Activated CD8-positive, alpha-beta memory T cell treated with anti-CD3 and anti-CD28 coated beads, Interleukin-2, amount 10 ng/mL, durations not matched to agents 7 days and 5 days (primary cell): ENCODE measurements around the gene HID1. TPM values are rescaled to one million over a fixed set of nuclear protein-coding genes. Genes with fewer than 3 reads are reported as not detected.
"Not testable (repeated sequence)": the region's sequence is repeated elsewhere in the genome, so short reads cannot be mapped to it uniquely, and the experiment has no call there.

ENCODE experiments used
- ATAC-seq: fragments of 150-1000 bp; cut with Tn5 transposase; one replicate; pipeline ENCODE4 v1.10.0; 2021; ENCODE audit warnings: moderate library complexity
- CTCF ChIA-PET: fragments of 350-600 bp; sonication (Branson Sonifier 250); formaldehyde crosslinking; loops from one replicate; lab custom pipeline; 2021; ENCODE audit warnings: antibody characterized with exemption; lab: Charles Lee
- DNase-seq: peaks from one replicate; pipeline ENCODE4 v3.0.0-alpha.2; 2020
- H3K27ac Mint-ChIP-seq: one replicate; pipeline ENCODE4 v1.8.0; 2021; ENCODE audit warnings: mild to moderate bottlenecking, mixed read lengths
- H3K27me3 Mint-ChIP-seq: one replicate; pipeline ENCODE4 v1.8.0; 2021; ENCODE audit warnings: mixed read lengths
- H3K36me3 Mint-ChIP-seq: one replicate; pipeline ENCODE4 v1.8.0; 2021; ENCODE audit warnings: mild to moderate bottlenecking, mixed read lengths
- H3K4me1 Mint-ChIP-seq: one replicate; pipeline ENCODE4 v1.8.0; 2021; ENCODE audit warnings: mixed read lengths
- H3K4me3 Mint-ChIP-seq: one replicate; pipeline ENCODE4 v1.8.0; 2021; ENCODE audit warnings: mild to moderate bottlenecking, moderate library complexity, mixed read lengths
- H3K9me3 Mint-ChIP-seq: one replicate; pipeline ENCODE4 v1.8.0; 2022; ENCODE audit warnings: low read depth, mixed read lengths
- total RNA-seq, 2 experiments: library from RNA; stranded (reverse); gene quantifications; one replicate each; pipeline ENCODE4 v1.2.3, GENCODE V29; 2021

HID1 gene
- total RNA-seq, 2 experiments from 2014 or later: not detected

GRCh38 chr17:74975943-74976342 lies 3.4 kb upstream of the HID1 start:
- no peaks in the 10 kb centered on the region for H3K36me3 Mint-ChIP-seq
- CTCF ChIA-PET: interaction anchor here (1.1 to 8.8 kb wide), 4 partner anchors 13 to 129 kb away, joined by 3 to 80 read pairs (median 4); no protein-coding TSS in a partner anchor

GRCh38 chr17:74972973-74973328 lies 392 bp upstream of the HID1 start:
- no peak for DNase-seq
- Mint-ChIP-seq H3K9me3 (no peaks in the 10 kb centered on the region), H3K36me3 (no peaks in the 10 kb centered on the region), H3K4me3 (peak overlapping the region; percentile 60), H3K27ac (no peak overlapping the region), H3K4me1 (peaks cover 6% of the 10 kb centered on the region), H3K27me3 (peaks cover 39% of the 10 kb centered on the region)
- no peak for ATAC-seq
- CTCF ChIA-PET: interaction anchor here (0.8 to 8.8 kb wide), 6 partner anchors 11 to 141 kb away, joined by 3 to 80 read pairs (median 8); partner anchors contain the start of gene MRPL58

More at GRCh38 chr17:74975943-74976342, 3.4 kb upstream of the HID1 start:
- ATAC-seq: no peak
- peaks cover 8% of the 10 kb centered on the region for H3K4me1 Mint-ChIP-seq
- no peaks in the 10 kb centered on the region for H3K9me3 Mint-ChIP-seq
- DNase-seq: no peak
- no peak overlapping the region for H3K27ac Mint-ChIP-seq
- H3K27me3 Mint-ChIP-seq: peaks cover 56% of the 10 kb centered on the region
- no peak overlapping the region for H3K4me3 Mint-ChIP-seq

DNA sequence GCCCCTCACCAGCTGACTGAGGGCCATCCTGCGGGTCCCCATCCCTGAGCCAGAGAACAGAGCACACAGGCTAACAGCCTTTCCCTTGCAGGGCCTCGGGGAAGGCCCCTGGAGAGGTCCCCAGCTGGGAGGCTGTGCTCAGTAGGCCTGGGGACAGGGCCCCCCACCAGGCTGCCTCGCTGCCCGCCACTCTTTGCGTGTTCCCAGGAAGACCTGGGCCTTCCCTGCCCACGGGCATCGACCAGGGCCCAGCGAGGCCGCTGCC lies 785 bp downstream of the HID1 start:
- no peak for ATAC-seq
- peaks cover 6% of the 10 kb centered on the region for H3K4me1 Mint-ChIP-seq
- H3K9me3 Mint-ChIP-seq: no peaks in the 10 kb centered on the region
- no peak for DNase-seq
- no peak overlapping the region for H3K27ac Mint-ChIP-seq
- CTCF ChIA-PET: interaction anchor here (0.9 to 8.8 kb wide), 6 partner anchors 10 to 440 kb away, joined by 3 to 80 read pairs (median 8); partner anchors contain the start of gene MRPL58
- no peaks in the 10 kb centered on the region for H3K36me3 Mint-ChIP-seq
- no peak overlapping the region for H3K4me3 Mint-ChIP-seq
- peaks cover 34% of the 10 kb centered on the region for H3K27me3 Mint-ChIP-seq

- DNase-seq: no peak
- CTCF ChIA-PET: interaction anchor here (0.9 to 8.8 kb wide), 5 partner anchors 9 to 441 kb away, joined by 3 to 80 read pairs (median 12); partner anchors contain the start of gene MRPL58
- peaks cover 33% of the 10 kb centered on the region for H3K27me3 Mint-ChIP-seq
These were observed 1.3 kb downstream of the HID1 start for GRCh38 chr17:74971069-74971841.

DNA sequence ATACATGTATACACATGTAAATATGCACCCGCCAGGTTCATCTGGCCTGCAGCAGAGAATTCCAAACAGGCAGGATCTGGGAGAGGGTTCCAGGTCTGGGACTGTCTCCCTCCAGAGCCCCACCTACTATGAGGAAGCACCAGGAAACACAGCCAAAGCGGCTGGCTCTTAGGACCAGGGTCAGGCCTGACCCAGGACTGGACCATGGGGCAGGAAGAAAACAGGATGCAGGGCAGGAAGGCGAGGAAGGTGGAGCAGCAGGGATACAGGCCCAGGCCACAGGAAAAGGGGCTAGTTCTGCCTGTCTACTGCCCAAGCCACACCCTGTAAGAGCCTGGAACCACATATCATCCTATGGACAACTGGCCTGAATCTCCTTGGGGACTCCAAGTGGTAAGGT lies 2.2 kb downstream of the HID1 start:
- H3K36me3 Mint-ChIP-seq: no peaks in the 10 kb centered on the region
- CTCF ChIA-PET: interaction anchor here (1.8 to 8.8 kb wide), 3 partner anchors 8 to 42 kb away, joined by 6 to 80 read pairs (median 12); partner anchors contain the start of gene MRPL58
- no peak overlapping the region for H3K27ac Mint-ChIP-seq
- H3K4me3 Mint-ChIP-seq: no peak overlapping the region
- peaks cover 6% of the 10 kb centered on the region for H3K4me1 Mint-ChIP-seq
- H3K9me3 Mint-ChIP-seq: no peaks in the 10 kb centered on the region
- DNase-seq (no peak), ATAC-seq (no peak)
- peaks cover 28% of the 10 kb centered on the region for H3K27me3 Mint-ChIP-seq

More at GRCh38 chr17:74971069-74971841, 1.3 kb downstream of the HID1 start:
- no peaks in the 10 kb centered on the region for H3K9me3 Mint-ChIP-seq
- no peaks in the 10 kb centered on the region for H3K36me3 Mint-ChIP-seq
- no peak for ATAC-seq
- no peak overlapping the region for H3K27ac Mint-ChIP-seq
- peaks cover 6% of the 10 kb centered on the region for H3K4me1 Mint-ChIP-seq
- no peak overlapping the region for H3K4me3 Mint-ChIP-seq

DNA sequence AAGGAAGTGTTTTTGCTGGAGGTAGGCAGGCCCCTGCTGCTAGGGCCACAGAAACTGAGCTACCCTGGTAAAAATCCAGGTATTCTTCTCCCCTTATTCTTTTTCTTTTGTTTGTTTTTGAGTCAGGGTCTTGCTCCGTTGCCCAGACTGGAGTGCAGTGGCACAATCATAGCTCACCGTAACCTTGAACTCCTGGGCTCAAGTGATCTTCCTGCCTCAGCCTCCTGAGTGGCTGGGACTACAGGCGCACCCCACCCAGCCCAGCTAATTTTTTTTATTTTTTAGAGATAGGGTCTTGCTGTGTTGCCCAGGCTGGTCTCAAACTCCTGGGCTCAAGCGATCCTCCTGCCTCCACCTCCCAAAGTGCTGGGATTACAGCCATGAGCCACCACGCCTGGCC lies 3.1 kb downstream of the HID1 start:
- not testable (repeated sequence) for DNase-seq, H3K9me3 Mint-ChIP-seq, ATAC-seq, H3K4me3 Mint-ChIP-seq, H3K27ac Mint-ChIP-seq, H3K4me1 Mint-ChIP-seq, H3K36me3 Mint-ChIP-seq
- H3K27me3 Mint-ChIP-seq: peaks cover 21% of the 10 kb centered on the region
- CTCF ChIA-PET: interaction anchor here (1.0 to 8.8 kb wide), 4 partner anchors 7 to 443 kb away, joined by 3 to 80 read pairs (median 4); partner anchors contain the start of gene MRPL58

DNA sequence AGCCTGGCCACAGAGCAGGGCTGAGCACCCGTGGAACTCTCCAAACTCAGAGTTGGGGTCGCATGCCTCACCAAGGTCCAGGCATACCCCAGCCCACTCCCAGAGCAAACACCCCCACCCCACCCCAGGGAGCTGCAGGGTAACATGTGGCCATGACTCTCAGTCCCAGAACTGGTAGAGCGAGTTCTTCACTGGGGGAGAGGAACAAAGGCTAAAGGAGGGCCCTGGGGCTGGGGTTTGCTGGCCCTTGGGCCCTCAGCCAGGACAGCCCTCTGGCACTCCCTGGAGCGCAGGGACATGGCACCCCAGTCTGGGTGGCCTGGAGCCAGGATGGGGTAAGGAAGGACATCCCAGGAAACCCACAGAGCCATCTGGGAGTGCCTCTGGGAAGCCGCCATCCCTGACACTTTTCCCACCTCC lies 4.2 kb downstream of the HID1 start:
- peaks cover 6% of the 10 kb centered on the region for H3K4me1 Mint-ChIP-seq
- CTCF ChIA-PET: interaction anchor here (1.8 to 8.8 kb wide), 3 partner anchors 6 to 146 kb away, joined by 6 to 80 read pairs (median 6); partner anchors contain the start of gene MRPL58

DNA sequence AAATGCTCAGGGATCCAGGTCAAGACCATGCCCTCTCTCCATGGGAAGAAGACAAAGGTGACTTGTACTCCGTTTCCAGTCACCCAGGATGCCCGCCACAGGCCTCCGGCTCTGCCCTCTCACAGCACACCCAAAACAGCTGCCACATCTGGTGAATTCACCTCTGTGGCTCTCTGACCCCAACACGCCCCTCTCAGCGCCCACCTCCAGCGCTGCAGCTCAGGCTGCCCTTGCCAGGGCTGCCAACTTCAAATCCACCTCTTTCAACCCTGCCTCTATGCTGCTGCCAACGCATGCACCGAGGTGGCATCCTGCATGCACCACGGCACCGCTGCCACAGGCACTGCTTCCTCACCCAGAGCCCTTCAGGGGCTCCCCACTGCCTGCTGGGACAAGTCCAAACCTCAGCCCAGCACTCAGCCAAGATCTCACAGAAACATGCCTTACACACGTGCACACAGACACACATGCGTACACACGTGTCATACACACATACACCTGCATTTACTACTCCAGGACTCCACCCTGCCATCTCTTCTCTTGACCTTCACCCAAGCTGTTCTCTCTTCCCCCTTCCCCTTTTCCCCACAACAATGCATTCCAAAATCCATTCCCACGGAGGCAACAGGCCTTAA lies 7.5 kb downstream of the HID1 start:
- DNase-seq: no peak
- Mint-ChIP-seq H3K9me3 (no peaks in the 10 kb centered on the region), H3K27me3 (no peaks in the 10 kb centered on the region), H3K4me3 (no peak overlapping the region), H3K27ac (peak overlapping the region; percentile 1), H3K36me3 (no peaks in the 10 kb centered on the region), H3K4me1 (peaks cover 7% of the 10 kb centered on the region)
- ATAC-seq: no peak
- CTCF ChIA-PET: no interaction called here

More for the DNA sequence above, 4.2 kb downstream of the HID1 start:
- peaks cover 13% of the 10 kb centered on the region for H3K27me3 Mint-ChIP-seq
- DNase-seq: no peak
- H3K4me3 Mint-ChIP-seq: no peak overlapping the region
- H3K9me3 Mint-ChIP-seq: no peaks in the 10 kb centered on the region
- no peak overlapping the region for H3K27ac Mint-ChIP-seq
- ATAC-seq: no peak
- no peaks in the 10 kb centered on the region for H3K36me3 Mint-ChIP-seq

DNA sequence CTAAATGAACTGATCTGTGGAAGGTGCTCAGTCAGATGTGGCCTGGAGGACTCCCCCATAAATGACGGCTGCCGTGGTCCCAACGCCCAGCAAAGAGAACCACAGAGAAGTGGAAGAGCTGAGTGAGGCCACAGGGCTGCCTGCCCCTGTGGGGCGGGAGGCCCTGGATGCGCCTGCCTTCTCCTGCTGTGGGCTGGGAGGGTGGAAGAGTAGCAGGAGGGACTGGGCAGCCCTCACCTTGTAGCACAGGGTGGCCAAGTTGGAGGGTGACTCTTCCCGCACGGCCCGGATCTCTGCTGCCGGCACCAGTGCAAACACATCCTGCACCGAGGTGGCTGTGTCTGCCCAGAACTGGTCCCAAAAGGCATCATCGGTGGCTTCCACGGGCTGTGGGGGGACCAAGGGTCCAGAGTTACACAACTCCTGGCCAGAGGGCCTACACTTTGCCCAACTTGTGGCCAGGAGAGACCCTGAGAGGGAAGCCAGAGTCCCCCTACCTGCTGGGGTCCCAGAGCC lies 8.3 kb downstream of the HID1 start:
- CTCF ChIA-PET: interaction anchor here (1.1 to 4.8 kb wide), 5 partner anchors 8 to 150 kb away, joined by 3 to 129 read pairs (median 4); partner anchors contain the start of genes HID1 and MRPL58
- Mint-ChIP-seq H3K4me3 (no peak overlapping the region), H3K27ac (no peak overlapping the region), H3K9me3 (no peaks in the 10 kb centered on the region), H3K4me1 (peaks cover 7% of the 10 kb centered on the region), H3K27me3 (no peaks in the 10 kb centered on the region), H3K36me3 (no peaks in the 10 kb centered on the region)
- DNase-seq (no peak), ATAC-seq (no peak)

- Mint-ChIP-seq H3K4me3 (no peak overlapping the region), H3K4me1 (peaks cover 7% of the 10 kb centered on the region), H3K27me3 (no peaks in the 10 kb centered on the region), H3K27ac (no peak overlapping the region), H3K36me3 (no peaks in the 10 kb centered on the region), H3K9me3 (no peaks in the 10 kb centered on the region)
- CTCF ChIA-PET: interaction anchor here (1.1 to 4.8 kb wide), 6 partner anchors 9 to 151 kb away, joined by 3 to 129 read pairs (median 4); partner anchors contain the start of genes HID1, MRPL58 and SLC16A5
- no peak for ATAC-seq
- DNase-seq: no peak
These were observed 8.9 kb downstream of the HID1 start for GRCh38 chr17:74963656-74964055.

DNA sequence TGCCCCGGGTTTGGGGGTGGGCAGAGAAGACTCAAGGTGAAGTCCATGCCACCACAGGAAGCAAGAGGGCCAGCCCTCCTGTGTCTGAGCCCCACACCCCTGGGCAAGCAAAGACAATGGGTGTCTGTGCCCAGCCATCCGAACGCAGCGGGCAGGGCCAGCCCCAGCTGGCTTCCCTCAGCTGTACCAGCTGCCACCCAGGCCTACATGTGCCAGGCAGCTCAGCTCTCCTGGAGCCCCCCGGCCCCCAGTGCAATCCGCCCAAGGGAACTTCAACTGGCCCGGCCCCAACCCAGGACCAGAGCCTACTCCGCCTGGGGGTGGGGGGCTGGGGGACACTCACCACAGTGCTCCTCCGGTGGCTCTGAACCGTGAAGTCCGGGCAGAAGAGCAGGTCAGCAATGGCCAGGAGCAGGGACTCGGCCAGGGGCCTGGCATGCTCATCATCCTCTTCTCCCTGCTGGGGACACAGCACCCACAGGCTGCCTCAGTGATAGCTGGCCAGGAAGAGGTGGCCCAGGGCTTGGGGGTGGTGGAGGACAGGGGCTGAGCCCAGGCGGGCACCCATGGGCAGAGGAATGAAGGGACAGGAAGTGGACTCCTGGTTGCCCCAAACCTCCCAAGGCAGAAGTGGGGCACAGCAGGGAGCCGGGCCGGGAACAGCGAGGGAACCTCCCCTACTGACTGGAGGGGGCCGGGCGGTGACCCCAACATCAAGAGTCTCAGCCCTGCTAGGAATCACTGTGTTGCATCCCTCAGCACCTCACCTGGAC lies 9.8 kb downstream of the HID1 start:
- CTCF ChIA-PET: interaction anchor here (0.9 to 6.8 kb wide), 34 partner anchors 10 to 449 kb away, joined by 3 to 129 read pairs (median 10); partner anchors contain the start of genes ARMC7, CDR2L, GRB2 and HID1
- Mint-ChIP-seq H3K4me1 (peaks cover 7% of the 10 kb centered on the region), H3K9me3 (no peaks in the 10 kb centered on the region), H3K27ac (no peak overlapping the region), H3K4me3 (no peak overlapping the region), H3K36me3 (no peaks in the 10 kb centered on the region), H3K27me3 (no peaks in the 10 kb centered on the region)
- DNase-seq (no peak), ATAC-seq (no peak)

DNA sequence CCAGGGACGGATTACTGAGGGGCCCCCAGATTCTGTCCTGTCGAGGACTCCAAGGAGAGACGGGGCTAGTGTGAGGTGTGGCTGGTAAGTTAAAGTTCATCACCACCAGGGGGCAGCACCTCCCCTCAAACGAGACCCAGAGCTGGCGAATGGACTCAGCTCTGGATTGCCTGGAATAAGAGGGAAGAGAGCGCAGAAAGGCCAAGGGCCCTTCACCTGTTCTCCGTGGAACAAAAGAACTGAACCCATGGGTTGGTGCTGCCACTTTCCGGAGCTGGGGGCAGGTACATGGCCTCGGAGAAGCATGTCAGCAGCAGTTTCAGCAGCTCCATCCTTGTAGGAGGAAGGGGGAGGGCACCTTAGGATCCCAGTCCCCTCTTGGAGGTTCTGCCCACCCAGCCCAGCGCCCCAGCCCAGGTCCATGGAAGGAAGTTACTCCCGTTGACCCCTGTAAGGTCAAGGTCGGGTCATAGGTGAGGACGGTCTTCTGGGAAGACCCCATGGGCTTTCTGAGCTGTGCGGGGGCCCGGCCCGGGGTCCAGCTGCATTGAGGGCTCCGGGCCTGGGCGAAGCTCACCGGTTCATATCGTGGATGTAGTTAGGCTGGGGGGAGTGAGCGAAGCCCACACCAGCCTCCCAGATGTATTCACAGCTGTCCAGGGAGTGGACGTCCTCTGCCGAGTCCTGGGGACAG lies 10.8 kb downstream of the HID1 start:
- no peaks in the 10 kb centered on the region for H3K36me3 Mint-ChIP-seq
- no peaks in the 10 kb centered on the region for H3K9me3 Mint-ChIP-seq
- H3K27me3 Mint-ChIP-seq: no peaks in the 10 kb centered on the region
- H3K4me3 Mint-ChIP-seq: no peak overlapping the region
- ATAC-seq (peak; percentile 82), DNase-seq (peak; percentile 87)
- H3K27ac Mint-ChIP-seq: no peak overlapping the region
- H3K4me1 Mint-ChIP-seq: peaks cover 7% of the 10 kb centered on the region
- CTCF ChIA-PET: interaction anchor here (0.6 to 6.8 kb wide), 63 partner anchors 9 to 517 kb away, joined by 3 to 129 read pairs (median 5); partner anchors contain the start of genes ARMC7, CDR2L, GRB2 and HID1
